GM23248 (cell line): ENCODE data around the gene HECTD2. TPM values are rescaled to one million over a fixed set of nuclear protein-coding genes. Genes with fewer than 3 reads are reported as not detected.

Experiments
- DNase-seq: peaks from one replicate; pipeline ENCODE4 v3.0.0-alpha.2; 2015
- H2AFZ ChIP-seq: fragments of 200-600 bp; sonication (generic); 2 replicates; pipeline ENCODE4 v1.6.1; 2016; ENCODE audit warnings: antibody characterized with exemption
- H3F3A ChIP-seq: fragments of 200-600 bp; sonication (generic); 2 replicates; pipeline ENCODE4 v1.6.1; 2016; ENCODE audit warnings: mild to moderate bottlenecking, antibody characterized with exemption, mixed run types; ENCODE audit not compliant: insufficient read depth
- H3K27ac ChIP-seq: fragments of 200-600 bp; sonication (generic); 2 replicates; pipeline ENCODE4 v1.5.1; 2016; ENCODE audit warnings: mild to moderate bottlenecking
- H3K27me3 ChIP-seq: fragments of 200-600 bp; sonication (generic); replicated peaks from 2 replicates; pipeline ENCODE4 v1.6.1; 2016; ENCODE audit warnings: mild to moderate bottlenecking; ENCODE audit not compliant: insufficient read depth
- H3K36me3 ChIP-seq: fragments of 200-600 bp; sonication (generic); 2 replicates; pipeline ENCODE4 v1.6.1; 2016; ENCODE audit warnings: low read depth, mild to moderate bottlenecking
- H3K4me1 ChIP-seq: fragments of 200-600 bp; sonication (generic); 2 replicates; pipeline ENCODE4 v1.6.1; 2016; ENCODE audit warnings: mild to moderate bottlenecking; ENCODE audit not compliant: insufficient read depth
- H3K4me2 ChIP-seq: fragments of 200-600 bp; sonication (generic); one replicate; pipeline ENCODE4 v1.6.1; 2016; ENCODE audit warnings: mild to moderate bottlenecking; ENCODE audit not compliant: unreplicated experiment
- H3K4me3 ChIP-seq: fragments of 200-600 bp; sonication (generic); 2 replicates; pipeline ENCODE4 v1.5.1; 2016; ENCODE audit warnings: mild to moderate bottlenecking
- H3K79me2 ChIP-seq: fragments of 200-600 bp; sonication (generic); 2 replicates; pipeline ENCODE4 v1.6.1; 2016; ENCODE audit warnings: mild to moderate bottlenecking; ENCODE audit not compliant: insufficient read depth
- H3K9ac ChIP-seq: fragments of 200-600 bp; sonication (generic); 2 replicates; pipeline ENCODE4 v1.6.1; 2016; ENCODE audit warnings: mild to moderate bottlenecking
- H3K9me2 ChIP-seq: fragments of 200-600 bp; sonication (generic); 2 replicates; pipeline ENCODE4 v1.6.1; 2016; ENCODE audit warnings: mixed run types, mild to moderate bottlenecking, moderate library complexity; ENCODE audit not compliant: insufficient read depth
- H3K9me3 ChIP-seq: fragments of 200-600 bp; sonication (generic); one replicate; pipeline ENCODE4 v1.6.1; 2017; ENCODE audit warnings: low read depth
- H4K20me1 ChIP-seq: fragments of 200-600 bp; sonication (generic); 2 replicates; pipeline ENCODE4 v1.6.0; 2016; ENCODE audit not compliant: insufficient read depth
- EZH2 ChIP-seq: fragments of 200-600 bp; sonication (generic); IDR thresholded peaks from 2 replicates; pipeline ENCODE4 v1.6.1; 2018; ENCODE audit warnings: antibody characterized with exemption, mild to moderate bottlenecking; ENCODE audit not compliant: insufficient read depth, poor library complexity, severe bottlenecking
- EZH2phosphoT487 ChIP-seq: fragments of 200-600 bp; sonication (generic); IDR thresholded peaks from 2 replicates; pipeline ENCODE4 v1.6.1; 2018; ENCODE audit warnings: antibody characterized with exemption, moderate library complexity, mild to moderate bottlenecking, low read depth; ENCODE audit not compliant: insufficient read depth
- WGBS, 2 experiments: methylation state at CpG; one replicate each; pipeline ENCODE4 v1.1.6; 2015 to 2017; ENCODE audit warnings: low lambda C conversion rate in 2 of 2, low coverage in 1 of 2; ENCODE audit errors: missing lambda C conversion rate in 2 of 2; 5-methylcytosine and 5-hydroxymethylcytosine counted together
- in situ Hi-C: fragments of 300-500 bp; cut with MboI; formaldehyde crosslinking; loops from 2 replicates; pipeline ENCODE4 v1.15.0; 2020
- polyA plus RNA-seq: library from polyadenylated mRNA; unstranded; fragments of >200 nt; fragmentation: Nextera tagmentation; extraction: Ambion mirVana; gene quantifications from 2 replicates; pipeline ENCODE4 v1.2.1, GENCODE V29; 2016
- total RNA-seq: library from RNA; depleted of rRNA; stranded (reverse); fragments of >200 nt; shearing (Covaris generic); gene quantifications from 2 replicates; pipeline ENCODE4 v1.2.3, GENCODE V29; 2014

HECTD2 gene
- total and polyA plus RNA-seq, 2 experiments from 2014 or later: 9.5 to 14.8 TPM

GRCh38 chr10:91517394-91517793 is 107.2 kb downstream of the HECTD2 start:
- H3K79me2 ChIP-seq: no peaks in the 10 kb centered on the region
- H3K27me3 ChIP-seq: no peaks in the 10 kb centered on the region
- H3K4me1 ChIP-seq: peaks cover 42% of the 10 kb centered on the region
- DNase-seq: no peak
- H3K9ac ChIP-seq: no peak overlapping the region
- H3F3A ChIP-seq: peaks cover 44% of the 10 kb centered on the region
- H3K4me3 ChIP-seq: no peak overlapping the region
- H3K36me3 ChIP-seq: no peaks in the 10 kb centered on the region
- H3K9me2 ChIP-seq: no peaks in the 10 kb centered on the region
- H4K20me1 ChIP-seq: no peaks in the 10 kb centered on the region
- TF ChIP-seq EZH2phosphoT487 (no peak), EZH2 (no peak)
- no peak overlapping the region for H3K4me2 ChIP-seq
- in situ Hi-C loops: no loop called here
- no peak overlapping the region for H3K27ac ChIP-seq
- H2AFZ ChIP-seq: no peak overlapping the region
- H3K9me3 ChIP-seq: no peaks in the 10 kb centered on the region

- no peak overlapping the region for H3K4me2 ChIP-seq
- no peaks in the 10 kb centered on the region for H4K20me1 ChIP-seq
- H3K4me3 ChIP-seq: no peak overlapping the region
- in situ Hi-C loops: no loop called here
- no peaks in the 10 kb centered on the region for H3K9me3 ChIP-seq
- no peaks in the 10 kb centered on the region for H3K27me3 ChIP-seq
- 81 to 82% methylated on average over 7 of the region's 7 CpGs for WGBS, 2 experiments
- peaks cover 16% of the 10 kb centered on the region for H3K4me1 ChIP-seq
- no peaks in the 10 kb centered on the region for H3K79me2 ChIP-seq
- H3F3A ChIP-seq: peaks cover 21% of the 10 kb centered on the region; the same call in 1 of the 2 replicates
- DNase-seq: no peak
- H3K9ac ChIP-seq: no peak overlapping the region
- TF ChIP-seq EZH2phosphoT487: no peak
- no peak for TF ChIP-seq EZH2
- H3K27ac ChIP-seq: no peak overlapping the region
- H2AFZ ChIP-seq: no peak overlapping the region
- H3K9me2 ChIP-seq: no peaks in the 10 kb centered on the region
- no peaks in the 10 kb centered on the region for H3K36me3 ChIP-seq
These were observed 109.9 kb downstream of the HECTD2 start for GRCh38 chr10:91519899-91520514.

- H3K27me3 ChIP-seq: no peaks in the 10 kb centered on the region
- peaks cover 12% of the 10 kb centered on the region for H3K4me1 ChIP-seq
- H3K4me3 ChIP-seq: no peak overlapping the region
- DNase-seq: peak; percentile 36
- no peak overlapping the region for H2AFZ ChIP-seq
- H3K9ac ChIP-seq: no peak overlapping the region
- peaks cover 15% of the 10 kb centered on the region; the same call in 1 of the 2 replicates for H3F3A ChIP-seq
- no peaks in the 10 kb centered on the region for H3K79me2 ChIP-seq
- no peaks in the 10 kb centered on the region for H3K9me2 ChIP-seq
- no peaks in the 10 kb centered on the region for H4K20me1 ChIP-seq
- WGBS, 2 experiments: 12% methylated on average over 1 of the region's 1 CpG
- no peaks in the 10 kb centered on the region for H3K36me3 ChIP-seq
- in situ Hi-C loops: no loop called here
- H3K9me3 ChIP-seq: no peaks in the 10 kb centered on the region
- peak overlapping the region; percentile 20; the same call in 1 of the 2 replicates for H3K27ac ChIP-seq
- no peak overlapping the region for H3K4me2 ChIP-seq
- TF ChIP-seq EZH2 (no peak), EZH2phosphoT487 (no peak)
These were observed 110.5 kb downstream of the HECTD2 start for GRCh38 chr10:91520661-91521060.

- 93 to 96% methylated on average over 1 of the region's 1 CpG for WGBS, 2 experiments
- in situ Hi-C loops: no loop called here
These were observed 111.3 kb downstream of the HECTD2 start for GRCh38 chr10:91521439-91521838.

More at GRCh38 chr10:91521439-91521838, 111.3 kb downstream of the HECTD2 start:
- no peaks in the 10 kb centered on the region for H4K20me1 ChIP-seq
- peak; percentile 63 for DNase-seq
- no peak for TF ChIP-seq EZH2phosphoT487
- no peak for TF ChIP-seq EZH2
- no peaks in the 10 kb centered on the region for H3K27me3 ChIP-seq
- no peaks in the 10 kb centered on the region for H3K79me2 ChIP-seq
- no peak overlapping the region for H3K4me3 ChIP-seq
- H3K4me2 ChIP-seq: no peak overlapping the region
- no peaks in the 10 kb centered on the region for H3K9me2 ChIP-seq
- H3K4me1 ChIP-seq: peaks cover 12% of the 10 kb centered on the region
- no peak overlapping the region for H3K9ac ChIP-seq
- H2AFZ ChIP-seq: no peak overlapping the region
- no peaks in the 10 kb centered on the region for H3K36me3 ChIP-seq
- peaks cover 15% of the 10 kb centered on the region; the same call in 1 of the 2 replicates for H3F3A ChIP-seq
- H3K9me3 ChIP-seq: no peaks in the 10 kb centered on the region
- H3K27ac ChIP-seq: peak overlapping the region; percentile 20; the same call in 1 of the 2 replicates
